Glomerular endothelial cell (primary cell): ENCODE measurements around the gene PRLH. TPM values are rescaled to one million over a fixed set of nuclear protein-coding genes. Genes with fewer than 3 reads are reported as not detected.
"Not testable (repeated sequence)": the region's sequence is repeated elsewhere in the genome, so short reads cannot be mapped to it uniquely, and the experiment has no call there.

ENCODE experiments used
- DNase-seq: peaks from one replicate; pipeline ENCODE4 v3.0.0-alpha.2; 2011; ENCODE audit warnings: low read depth, low spot score; ENCODE audit errors: extremely low read depth
- total RNA-seq: library from RNA; depleted of rRNA; stranded (reverse); fragments of >200 nt; gene quantifications from 2 replicates; pipeline ENCODE4 v1.2.3, GENCODE V29; 2015

The PRLH gene
- total RNA-seq, 1 donor from 2014 or later: not detected

DNA sequence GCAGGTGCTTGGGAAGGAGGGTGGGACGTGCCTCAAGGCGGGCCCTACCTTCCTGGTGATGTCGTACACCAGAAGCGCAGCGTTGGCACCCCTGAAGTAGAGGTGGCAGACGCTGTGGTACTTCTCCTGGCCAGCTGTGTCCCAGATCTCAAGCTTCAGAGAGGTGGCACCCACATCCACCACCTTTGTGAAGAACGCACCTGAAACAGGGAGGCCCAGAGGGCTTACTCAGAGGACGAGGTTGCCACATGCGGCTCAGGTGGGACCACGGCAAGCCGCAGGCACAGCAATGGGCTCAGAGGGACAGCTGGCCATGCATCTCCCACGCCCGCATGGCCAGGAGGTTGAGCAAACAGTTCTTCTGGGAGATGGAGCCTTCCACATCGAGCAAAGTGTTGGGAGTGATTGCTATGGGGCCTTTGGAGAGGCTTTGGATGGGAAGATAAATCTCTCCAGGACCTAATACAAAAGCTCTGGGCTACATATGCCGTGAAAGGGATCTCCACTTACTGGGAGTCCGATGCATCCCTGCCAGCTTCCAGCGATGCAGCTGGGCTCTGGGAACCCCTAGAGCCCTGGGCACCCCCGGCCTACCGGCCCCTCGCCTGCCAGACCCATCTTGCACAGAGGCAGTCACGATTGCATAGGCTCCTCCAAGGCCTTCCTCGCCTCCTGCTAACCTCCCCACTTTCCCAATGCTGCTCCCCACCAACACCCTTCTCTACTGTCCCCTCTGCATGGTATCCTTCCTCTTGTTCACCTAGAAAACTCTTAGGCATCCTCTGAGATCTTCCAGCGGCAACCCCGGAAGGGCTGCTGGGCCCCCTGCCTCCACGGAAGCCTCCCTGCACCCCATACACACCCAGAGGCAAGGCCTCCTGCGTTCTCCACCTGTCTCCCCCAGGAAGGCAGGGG lies 11.8 kb downstream of the PRLH start:
- no peak for DNase-seq

DNA sequence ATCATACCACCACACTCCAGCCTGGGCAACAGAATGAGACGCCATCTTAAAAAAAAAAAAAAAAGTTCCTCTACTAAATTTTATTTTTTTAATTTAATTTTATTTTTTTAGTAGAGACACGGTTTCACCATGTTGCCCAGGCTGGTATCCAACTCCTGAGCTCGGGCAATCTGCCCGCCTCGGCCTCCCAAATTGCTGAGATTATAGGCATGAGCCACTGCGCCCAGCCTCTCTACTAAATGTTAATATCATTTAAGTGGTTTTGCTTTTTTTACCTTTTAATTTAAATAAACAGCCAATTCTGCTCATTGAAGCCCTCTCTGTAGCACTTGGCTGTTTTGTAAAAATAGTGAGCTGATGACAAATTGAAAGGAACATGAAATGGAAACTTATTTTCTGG lies 15.0 kb downstream of the PRLH start:
- no peak for DNase-seq

DNA sequence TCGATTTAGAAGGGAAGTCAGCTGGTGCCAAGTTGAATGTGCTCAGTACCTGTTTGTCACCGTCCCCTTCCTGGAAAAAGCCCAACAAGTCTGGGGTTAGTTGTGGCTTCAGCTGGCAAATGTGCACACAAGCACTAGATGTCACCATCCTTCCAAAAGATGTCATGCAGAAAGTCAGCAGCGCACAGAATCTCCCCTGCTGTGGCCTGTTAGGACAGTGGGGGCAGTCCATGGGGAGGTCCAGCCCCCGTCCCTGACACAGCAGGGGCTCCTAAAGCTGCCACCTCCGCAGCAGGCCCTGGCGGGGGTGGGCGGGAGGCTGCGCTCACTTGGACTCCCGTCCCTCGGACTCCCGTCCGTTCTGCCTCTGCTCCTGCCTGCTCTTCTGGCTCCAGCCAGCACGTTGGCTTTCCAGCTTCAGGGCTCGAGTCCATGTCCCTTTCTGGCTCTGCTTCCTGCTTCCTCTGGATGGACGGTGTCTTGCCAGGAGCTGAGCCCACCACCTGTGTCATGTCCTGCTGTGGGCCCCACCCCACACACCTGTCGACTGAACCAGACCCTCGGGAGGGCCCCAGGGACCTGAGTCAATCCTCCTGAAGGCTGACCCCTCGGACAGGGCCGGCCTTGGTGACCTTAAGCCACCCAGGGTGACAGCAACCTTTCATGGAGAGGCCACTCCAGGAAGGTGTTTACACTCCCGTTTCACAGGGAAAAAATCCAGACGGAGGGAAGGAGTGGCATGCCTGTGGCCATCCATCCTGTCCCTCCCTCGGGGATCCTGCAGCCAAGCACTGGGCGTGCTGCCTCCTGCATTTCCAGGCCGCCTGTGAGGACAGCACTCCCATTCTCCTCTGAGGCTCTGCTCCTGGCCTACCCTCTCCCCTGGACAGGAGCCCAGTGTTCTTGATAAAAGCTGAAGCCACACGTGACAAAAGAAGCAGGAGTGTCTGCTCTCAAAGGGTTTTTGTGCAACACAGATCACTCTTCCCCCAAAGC lies 15.7 kb downstream of the PRLH start:
- peak; percentile 42 for DNase-seq

DNA sequence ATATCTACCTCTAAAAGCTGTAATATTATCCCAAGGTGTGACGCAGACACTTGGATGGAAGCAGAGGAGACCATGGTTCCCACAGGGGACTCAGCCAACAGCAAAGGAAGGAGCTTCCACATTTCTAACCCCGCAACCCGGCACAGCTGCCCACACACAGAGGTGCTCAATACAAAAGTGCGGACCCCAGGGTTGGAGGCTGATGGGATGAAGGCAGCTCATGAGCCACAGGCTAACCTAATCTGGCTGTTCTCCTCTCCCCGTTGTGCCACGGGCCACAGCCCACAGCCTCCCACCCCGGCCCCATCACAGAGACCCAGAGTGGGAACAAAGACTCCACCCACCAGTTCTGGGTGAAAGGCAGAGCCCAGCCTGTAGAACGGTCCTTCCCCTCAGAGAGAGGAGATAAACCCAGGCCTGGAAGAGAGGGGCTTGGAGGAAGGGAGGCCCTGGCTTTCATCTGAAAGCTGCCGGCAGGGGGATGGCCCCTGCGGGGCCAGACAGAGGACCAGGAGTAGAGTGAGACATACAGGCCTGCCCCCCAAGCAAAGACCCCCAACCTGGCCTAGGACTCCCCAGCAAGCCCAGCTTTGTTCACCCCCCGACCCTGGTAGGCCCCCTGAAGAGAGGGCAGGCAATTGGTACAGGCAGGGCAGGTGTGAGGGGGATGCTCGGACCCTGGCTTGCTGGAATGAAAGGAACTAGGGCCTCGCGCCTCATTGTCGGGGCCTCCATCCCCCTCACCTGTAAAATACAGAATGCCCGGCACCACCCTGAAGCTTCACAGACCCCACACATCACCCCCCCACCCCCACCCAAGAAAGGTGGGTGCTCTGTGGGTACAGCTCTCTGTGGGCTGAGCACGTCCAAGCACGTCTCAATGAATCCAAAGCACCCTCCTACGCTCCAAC lies 17.3 kb downstream of the PRLH start:
- no peak for DNase-seq

DNA sequence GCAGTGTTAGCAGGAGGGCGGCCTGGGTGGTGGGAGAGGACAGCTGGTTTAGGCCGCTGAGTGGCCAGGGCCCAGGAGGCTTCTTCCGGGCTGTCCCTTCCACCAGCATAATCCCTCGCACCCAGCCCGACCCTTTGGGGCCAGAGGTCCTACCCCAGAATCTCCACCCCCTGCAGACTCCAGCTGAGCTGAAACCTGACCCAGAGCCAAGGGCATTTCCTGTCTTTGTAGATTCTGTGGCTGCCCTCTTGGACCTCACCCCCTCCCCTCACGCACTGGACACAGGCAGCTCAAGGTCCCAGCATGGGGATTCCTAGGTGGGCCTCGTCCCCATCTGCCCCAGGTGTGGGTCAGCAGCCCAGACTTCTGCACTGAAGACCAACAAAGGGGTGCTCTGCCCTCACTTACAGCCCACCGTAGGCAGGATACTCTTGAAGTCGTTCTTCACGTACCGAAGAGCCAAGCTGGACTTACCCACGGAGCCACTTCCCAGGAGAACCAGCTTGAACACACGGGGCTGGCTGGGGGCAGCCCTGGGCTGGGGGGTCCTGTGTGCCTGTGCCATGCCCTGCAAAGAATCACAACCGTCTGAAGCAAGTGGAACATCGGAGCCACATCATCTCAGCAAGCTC lies 19.3 kb downstream of the PRLH start:
- DNase-seq: no peak

DNA sequence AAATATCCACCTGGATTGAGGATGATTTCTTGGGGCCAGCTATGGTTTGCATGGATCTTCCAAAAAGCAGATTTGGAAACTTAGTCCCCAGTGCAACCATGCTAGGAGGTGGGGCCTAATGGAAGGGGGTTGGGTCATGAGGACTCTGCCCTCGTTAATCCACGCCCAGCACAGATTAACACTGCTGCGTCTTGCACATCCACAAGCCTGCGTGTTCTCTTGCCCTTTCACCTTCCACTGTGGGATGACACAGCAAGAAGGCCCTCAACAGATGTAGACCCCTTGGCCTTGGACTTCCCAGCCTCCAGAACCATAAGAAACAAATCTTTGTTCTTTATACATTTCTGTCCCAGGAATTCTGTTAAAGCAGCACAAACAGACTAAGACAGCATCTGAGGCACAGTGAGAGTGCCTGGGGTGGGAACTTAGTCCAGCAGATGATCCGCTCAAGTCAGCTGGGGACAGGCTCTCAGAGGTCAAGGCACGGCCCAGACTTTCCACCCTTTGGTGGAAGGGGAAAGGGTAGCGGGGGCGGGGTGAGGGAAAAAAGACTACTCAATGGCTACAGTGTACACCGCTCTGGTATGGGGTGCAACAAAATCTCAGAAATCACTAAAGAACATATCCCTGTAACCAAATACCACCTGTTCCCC lies 21.8 kb downstream of the PRLH start:
- DNase-seq: no peak

DNA sequence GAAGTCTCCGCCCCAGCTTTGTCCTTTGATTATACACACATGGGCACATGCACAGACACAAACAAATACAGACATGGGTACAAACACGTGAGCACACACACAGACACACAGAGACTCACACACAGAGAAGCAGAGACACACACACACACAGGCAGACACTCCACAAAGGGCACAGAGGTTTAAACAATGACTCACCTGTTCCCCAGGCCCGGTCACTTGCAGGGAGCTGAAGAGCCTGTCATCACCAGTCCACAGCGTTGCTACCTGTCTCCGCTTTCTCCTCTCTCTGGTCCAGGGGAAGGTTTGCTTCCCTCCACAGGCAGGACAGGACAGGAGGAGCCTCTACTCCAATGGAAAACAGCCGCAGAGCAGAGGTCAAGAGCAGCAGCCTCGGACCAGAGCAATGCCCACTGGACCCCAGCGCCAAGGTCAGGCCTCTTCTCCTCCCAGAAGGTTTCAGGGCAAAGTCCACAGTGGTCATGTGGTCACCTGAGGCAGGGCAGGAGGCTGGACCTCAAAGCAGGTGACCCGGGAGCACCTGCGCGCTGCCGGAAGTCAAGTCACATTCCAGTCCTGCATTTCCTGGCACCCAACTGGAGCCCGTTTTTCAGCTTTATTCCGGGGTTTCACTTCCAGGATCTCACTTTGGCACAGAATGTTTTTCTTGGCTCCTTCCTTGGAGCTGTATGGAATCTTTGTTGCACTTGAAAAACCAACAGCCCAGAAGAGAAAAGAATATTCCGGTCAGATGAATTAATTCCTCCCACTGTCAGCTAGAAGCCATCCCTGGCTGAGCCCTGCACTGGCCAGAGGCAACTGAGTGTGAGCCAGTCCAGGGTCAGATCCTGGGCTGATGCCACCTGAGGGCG lies 24.1 kb downstream of the PRLH start, which contains the start of gene RAB17:
RAB17 (minus strand) TSS at position 463 of the 869 bp plus-strand sequence. CDS start 4,580 bp downstream, outside the sequence.
- DNase-seq: no peak

DNA sequence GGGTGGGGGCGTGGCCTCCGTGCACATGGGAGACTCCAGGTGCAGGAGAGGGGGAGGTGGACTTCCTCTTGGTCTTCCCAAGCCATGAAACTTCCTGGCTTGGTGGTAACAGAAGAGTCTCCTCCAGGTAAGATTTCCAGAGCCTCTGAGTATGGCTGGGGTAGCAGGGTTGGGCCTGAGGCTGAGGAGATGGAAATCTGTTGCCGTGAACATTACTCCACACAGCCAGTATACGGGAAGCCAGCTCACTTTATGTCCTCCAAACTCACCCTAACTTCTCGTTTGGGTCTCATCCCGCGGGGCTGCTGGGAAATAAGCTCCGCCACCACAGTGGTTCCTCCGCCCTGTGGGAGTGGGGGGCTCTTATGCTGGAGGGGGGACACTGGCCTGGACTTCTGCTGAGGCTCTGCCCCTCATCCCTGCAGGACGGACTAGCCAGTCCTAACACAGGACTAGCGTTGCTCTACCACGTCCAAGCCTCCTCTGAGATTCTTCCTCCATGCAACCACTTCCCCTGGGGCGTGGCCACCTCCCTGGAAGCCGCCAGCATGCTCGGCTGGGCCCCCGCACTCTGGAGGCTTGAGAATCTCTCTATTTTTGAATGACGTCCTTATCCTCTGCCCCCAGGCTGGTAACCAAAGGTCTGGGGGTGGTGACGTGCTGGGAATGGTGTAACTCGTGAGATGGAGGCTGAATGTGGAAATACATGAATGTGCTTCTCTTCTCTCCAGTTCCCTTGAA lies 24.9 kb downstream of the PRLH start:
- DNase-seq: no peak

DNA sequence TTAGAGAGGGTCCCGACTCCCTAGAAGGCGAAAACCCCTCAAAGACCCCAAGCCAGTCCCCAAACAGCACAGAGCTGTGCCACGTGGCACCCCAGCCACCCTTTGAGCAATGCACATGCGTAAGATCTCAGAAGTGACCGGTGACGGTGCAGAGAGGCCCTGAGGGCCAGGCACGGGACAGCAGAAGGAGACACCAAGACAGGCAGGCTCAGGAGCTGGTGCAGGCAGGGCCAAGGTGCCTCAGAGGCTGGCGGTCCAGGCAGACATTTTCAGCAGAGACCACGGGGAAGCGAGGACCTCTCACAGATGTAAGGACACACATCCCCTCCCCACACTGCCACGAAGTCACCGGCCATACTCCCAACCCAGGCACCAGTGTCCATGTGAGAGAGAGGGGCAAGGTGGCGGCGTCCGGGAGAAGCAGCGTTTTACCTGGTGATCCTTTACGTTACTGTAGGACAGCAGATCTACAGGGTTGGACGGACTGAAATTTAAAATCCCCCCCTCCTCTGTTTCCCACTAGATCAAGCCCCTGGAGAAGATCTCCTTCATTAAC lies 26.1 kb downstream of the PRLH start:
- DNase-seq: no peak

DNA sequence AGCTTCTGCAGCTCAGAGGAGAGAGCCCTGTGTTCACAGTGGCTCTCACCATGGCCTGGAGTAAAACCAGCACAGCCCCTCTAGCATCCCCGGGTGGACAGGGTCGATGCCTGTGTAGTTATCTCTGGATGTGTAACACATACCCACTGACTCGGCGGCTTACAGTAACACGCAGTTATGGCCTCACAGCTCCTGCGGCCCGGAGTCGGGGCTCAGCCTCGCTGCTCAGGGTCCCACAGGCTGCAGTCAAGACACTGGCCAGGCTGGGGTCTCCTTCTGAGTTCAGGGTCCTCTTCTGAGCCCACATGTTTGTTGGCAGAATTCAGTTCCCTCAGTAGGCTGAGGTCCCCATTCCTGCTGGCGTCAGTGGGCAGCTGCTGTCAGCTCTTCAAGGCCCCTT lies 26.7 kb downstream of the PRLH start:
- DNase-seq: no peak

DNA sequence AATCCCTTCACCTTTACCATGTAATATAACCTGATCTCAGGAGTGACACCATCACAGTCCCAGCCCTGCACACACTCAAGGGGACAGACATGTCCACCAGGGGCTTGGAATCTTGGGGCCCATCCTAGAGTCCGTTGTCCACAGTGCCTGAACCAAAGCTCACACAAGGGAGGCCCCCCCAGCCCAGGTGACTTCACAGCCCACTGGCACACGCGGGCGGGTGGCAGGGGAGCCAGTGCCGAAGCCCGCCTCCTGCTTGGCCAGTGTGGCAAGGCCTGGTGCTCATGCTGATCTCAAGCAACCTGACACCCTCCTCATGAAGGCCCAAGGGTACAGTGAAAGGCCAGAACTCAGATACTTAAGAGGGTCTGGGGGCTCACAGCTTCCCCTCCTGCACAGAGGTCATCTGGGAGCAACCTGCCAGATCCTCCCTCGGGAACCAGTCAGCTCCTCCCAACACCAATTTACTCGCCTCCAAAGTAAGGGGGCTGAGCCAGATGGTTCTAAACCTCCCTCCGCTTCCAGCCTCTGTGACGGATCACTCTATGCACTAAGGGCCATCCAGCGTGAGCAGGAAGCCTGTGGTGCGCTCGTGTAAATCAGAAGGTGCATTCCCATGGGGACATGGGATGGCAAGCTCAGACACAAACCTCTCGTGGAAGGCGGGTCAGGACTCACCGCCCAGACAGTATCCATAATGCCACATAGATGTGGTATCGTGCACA lies 27.4 kb downstream of the PRLH start:
- no peak for DNase-seq

DNA sequence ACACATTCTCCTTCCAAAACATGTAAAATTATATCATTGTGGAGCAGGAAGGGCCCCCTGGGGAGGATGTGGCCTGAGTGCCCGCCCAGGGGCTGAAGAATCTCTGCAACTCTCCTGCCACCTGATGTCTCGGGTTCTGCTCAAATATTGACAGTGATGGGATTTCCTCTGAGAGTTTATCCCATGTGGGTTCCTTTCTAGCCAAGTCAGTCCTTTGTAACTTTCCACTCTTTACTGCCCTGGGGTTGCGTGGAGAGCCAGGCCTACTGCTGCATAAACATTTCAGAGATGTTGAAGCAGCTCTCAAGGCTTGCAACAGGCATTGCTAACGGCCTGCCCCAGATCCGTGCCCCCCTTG lies 28.1 kb downstream of the PRLH start:
- no peak for DNase-seq

DNA sequence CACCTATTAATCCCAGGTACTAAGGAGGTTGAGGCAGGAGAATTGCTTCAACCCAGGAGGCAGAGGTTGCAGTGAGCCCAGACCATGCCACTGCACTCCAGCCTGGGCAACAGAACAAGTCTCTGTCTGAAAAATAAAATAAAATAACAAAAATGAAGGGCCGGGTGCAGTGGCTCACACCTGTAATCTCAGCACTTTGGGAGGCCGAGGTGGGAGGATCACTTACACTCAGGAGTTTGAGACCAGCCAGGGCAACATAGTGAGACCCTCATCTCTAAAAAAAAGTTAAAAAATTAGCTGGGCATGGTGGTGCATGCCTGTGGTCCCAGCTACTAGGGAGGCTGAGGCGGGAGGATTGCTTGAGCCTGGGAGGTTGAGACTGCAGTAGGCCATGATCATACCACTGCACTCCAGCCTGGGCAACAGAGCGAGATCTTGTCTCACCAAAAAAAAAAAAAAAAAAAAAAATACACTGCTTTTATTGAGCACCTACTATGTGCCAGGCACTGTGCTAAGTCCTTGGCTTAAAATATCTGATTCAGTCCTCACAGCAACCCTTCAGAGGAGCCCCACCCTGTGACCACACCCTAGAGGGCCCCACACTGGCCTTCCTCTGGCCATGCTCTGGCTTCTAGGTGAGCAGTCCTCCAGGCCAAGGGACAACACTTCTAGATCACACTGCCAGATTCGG lies 29.6 kb downstream of the PRLH start:
- DNase-seq: not testable (repeated sequence)

DNA sequence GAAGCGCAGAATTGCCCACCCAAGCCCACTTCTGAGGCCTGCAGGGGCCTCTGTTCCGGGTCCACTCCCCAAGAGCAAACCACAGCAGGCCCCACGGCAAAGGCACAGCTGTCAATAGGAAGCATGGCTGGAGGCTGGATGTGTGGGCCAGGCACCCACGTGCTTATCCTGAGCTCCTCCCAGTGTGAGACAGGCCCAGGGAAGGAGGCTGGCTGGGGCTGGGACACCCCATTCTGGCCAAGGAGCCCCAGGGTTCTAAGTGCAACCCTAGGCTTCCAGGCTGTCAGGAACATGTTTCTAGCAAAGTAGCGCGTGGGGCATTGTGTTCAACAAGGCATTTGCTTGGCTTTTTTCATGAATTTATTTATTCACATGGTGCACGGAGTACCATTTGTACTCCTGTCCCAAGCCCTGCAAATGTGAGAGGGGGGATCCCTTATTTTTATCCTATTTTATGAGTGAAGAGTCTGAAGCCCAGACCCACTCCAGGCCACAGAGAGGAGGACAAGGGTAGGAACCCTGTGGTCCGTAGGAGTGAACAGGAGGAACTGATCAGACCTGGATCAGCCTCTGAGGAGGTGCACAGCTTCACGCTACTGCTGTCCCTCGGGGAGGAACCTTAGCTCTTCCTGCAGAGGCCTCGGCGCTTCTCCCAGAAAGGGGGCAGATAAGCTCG lies 30.3 kb downstream of the PRLH start:
- DNase-seq: no peak
